RPMI8226 (cell line): ENCODE results near the gene TUBG2.

ENCODE experiments used
- DNase-seq: peaks from one replicate; pipeline ENCODE4 v3.0.0-alpha.2; 2015

Gene TUBG2

DNA sequence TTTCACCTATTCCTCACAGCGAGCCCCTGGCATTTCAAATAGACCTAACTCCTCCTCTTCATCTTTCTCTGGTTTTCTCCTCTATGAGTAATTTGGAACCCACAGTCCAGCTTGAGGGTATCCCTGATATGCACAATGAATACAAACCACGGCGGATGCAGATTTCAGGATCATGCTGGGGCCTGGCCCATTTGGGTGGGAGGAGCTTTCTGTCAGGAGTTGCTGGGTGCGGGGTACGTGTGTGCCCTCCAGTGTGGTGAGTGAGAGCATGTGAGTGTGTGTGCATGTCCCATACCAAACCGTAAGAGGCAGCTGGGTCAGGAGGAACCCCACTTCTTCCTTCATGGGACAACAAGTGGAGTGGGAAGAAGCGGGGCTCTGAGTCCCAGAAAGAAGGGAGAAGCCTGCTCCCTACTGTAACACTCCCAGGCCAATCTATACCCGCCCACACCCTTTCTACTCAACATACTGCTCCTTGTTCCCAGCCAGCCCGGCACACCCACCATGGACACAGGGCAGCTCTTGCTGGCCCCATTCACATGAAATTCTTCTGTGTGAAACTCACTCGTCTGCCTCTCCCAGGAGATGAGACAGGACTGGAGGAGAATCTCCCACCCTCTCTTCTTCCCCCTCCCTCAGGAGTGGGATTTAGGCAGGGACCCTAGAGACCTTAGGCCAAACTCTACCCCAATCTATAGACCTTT lies 41.7 kb downstream of the TUBG2 start:
- no peak for DNase-seq

DNA sequence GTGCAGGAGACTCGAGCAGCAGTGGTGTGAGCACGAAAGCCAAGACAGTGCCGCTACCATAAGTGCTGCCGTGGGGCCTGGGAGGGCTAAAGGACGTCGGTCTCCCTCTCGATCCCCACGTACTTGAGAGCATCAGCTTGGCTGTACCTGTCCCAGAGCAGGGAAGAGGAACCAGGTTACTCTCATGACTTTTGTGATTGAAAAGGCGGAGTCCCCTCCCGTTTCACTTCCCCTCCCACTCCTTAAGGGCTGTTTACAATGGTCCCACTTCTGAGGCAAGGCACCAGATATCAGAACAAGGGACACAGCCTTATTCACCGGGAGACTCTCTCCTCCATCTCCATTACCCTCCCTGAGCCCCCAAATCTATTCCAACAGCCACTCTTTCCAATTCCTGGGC lies 43.4 kb downstream of the TUBG2 start:
- DNase-seq, result no peak

DNA sequence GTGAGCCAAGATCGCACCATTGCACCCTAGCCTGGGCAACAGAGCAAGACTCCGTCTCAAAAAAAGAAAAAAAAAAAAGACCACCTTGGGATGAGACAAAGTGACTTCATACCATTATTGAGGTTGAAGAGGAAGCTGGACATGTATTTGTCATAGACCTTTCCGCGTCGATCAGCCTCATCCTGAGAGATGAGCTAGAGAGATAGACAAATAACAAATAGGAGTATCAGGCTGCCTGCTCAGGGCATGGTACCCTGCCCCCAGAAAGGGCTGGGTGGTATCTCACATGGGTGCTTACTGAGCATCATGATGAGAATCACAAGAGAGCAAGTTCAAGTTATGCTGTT lies 45.4 kb downstream of the TUBG2 start:
- DNase-seq, result no peak

DNA sequence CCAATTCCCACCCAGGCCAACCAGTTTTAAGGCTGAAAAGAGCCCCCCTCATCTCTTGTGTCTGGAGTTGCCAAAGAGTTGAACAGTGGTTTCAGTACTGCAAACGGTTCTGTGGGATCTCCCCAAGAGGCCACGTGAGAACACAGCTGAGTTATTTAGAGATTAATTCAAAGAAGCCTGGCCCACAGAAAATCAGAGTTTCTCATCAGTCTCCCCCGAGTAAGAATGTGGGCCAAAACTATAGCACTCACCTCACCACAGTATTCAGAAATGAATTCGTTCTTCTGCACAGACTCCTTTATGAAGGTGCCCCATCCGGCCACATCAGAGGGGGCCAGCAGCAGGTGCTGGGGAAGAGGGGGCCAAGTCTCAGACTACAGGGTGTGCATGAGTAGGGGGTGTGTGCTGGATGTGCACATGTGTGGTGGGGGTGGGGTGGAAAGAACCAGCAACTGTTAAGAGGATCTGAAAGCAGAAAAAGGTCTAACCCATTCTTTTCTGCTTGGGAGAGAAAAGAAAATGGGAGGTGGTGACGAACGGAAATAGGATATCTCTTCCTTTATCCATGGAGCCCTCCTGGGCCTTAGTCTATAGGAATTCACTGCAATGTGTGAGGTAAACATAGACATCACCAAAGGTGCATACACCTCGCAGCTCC lies 45.9 kb downstream of the TUBG2 start:
- no peak for DNase-seq

DNA sequence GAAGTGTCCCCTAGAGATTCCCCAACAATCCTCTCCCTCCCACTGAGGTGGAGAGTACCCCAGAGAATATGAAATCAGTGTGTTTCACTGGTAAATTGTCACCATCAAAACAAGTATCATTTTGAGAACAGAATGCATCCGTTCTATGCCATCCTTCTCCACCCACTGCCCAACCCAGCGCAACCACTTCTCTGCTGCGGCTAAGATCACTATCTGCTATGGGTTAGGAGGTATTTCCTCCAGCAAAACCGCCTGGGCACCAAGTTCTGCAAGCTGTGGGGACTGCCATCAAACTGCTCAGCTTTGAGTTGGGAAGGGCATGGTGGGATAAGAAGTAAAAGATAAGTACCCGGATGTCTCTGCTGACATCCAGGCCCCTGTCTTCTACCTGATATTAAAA lies 47.6 kb downstream of the TUBG2 start:
- no peak for DNase-seq

DNA sequence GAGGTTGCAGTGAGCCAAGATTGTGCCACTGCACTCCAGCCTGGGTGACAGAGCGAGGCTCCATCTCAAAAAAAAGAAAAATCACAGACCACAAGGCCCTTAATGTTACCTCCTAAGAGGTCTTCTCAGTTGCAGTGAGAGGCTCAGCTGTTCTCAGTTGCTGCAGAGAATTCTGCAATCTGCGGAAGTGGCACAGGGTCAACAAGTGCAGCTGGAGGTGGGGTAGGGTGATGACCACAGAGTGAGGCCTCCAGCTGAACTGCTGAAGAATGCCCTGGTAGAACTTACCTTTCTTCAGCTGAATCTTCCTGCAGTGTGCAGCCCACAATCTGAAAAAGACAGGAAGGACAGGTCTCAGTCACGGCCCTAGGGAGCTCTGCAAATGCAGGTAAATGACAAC lies 49.5 kb downstream of the TUBG2 start:
- DNase-seq, result no peak

DNA sequence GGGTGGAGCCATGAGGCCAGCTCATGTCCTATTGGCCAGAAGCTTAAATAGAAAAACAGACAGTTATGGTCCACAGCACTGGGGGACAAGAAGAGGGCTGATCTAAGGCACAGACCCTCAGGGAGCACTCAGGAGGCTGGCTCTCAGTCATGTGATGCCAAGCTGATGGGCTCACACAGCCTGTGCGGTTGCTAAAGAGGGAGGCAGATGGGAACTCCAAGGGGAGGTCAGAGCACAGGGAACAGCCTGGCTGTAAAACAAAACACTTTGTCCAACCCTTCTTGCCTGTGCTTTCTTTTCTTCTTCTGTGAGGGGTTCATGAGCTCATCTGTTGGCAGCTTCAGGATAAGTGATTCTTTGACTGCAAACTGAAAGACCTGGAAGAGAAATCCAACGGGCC lies 50.5 kb downstream of the TUBG2 start:
- no peak for DNase-seq
